ENCODE results near the gene PPP2R1B. TPM values are rescaled to one million over a fixed set of nuclear protein-coding genes. Genes with fewer than 3 reads are reported as not detected.
A peak's percentile ranks its signal among the peaks of the same experiment; 100 is the strongest.
"Not testable (repeated sequence)": the region's sequence is repeated elsewhere in the genome, so short reads cannot be mapped to it uniquely, and the experiment has no call there.

Gene PPP2R1B
- total RNA-seq, 8 experiments from 2014 or later = 11.8 to 43.7 (median 19.4) TPM

GRCh38 chr11:111796696-111797095, 30.5 kb upstream of the PPP2R1B start:
- peak in 2 of 8 experiments; percentile 6 to 19 for ATAC-seq (replicated peaks in 6 of 8)
- Histone ChIP-seq H3K27ac (no peak overlapping the region), H3K4me3 (no peak overlapping the region), H3K4me1 (replicated peaks in 1 of 2) (no peaks in the 10 kb centered on the region)
- 5 to 100% (median 87%) methylated on average over 1 to 3 of the region's 3 CpGs for WGBS, 10 experiments
- in situ Hi-C loops (cut with MboI; ENCODE audit: low pct_unique_long_range_greater_than_20kb in 2 of 9, low sequenced_read_pairs in 9 of 9, unreplicated experiment in 9 of 9) = loop anchor here in 2 of 9 experiments (25.0 kb wide), 2 partner anchors 184 to 209 kb away; partner anchors contain the start of gene SIK2 (in 1 of the 2)

- in situ Hi-C loops (cut with MboI; ENCODE audit: low pct_unique_long_range_greater_than_20kb in 2 of 9, low sequenced_read_pairs in 9 of 9, unreplicated experiment in 9 of 9) = loop anchor here in 2 of 9 experiments (25.0 kb wide), 2 partner anchors 183 to 208 kb away; partner anchors contain the start of gene SIK2 (in 1 of the 2)
- ATAC-seq (replicated peaks in 6 of 8) = no peak
- no peak overlapping the region for H3K4me3 ChIP-seq
- WGBS, 10 experiments = 71 to 100% (median 95%) methylated on average over 1 to 7 of the region's 7 CpGs; no CpG with 5 or more reads in 1 of the 10 experiments
- H3K27ac ChIP-seq = no peak overlapping the region
- no peaks in the 10 kb centered on the region for H3K4me1 ChIP-seq (replicated peaks in 1 of 2)
These were observed 29.3 kb upstream of the PPP2R1B start for GRCh38 chr11:111795334-111795985.

- in situ Hi-C loops (cut with MboI; ENCODE audit: low pct_unique_long_range_greater_than_20kb in 2 of 9, low sequenced_read_pairs in 9 of 9, unreplicated experiment in 9 of 9) = loop anchor here in 2 of 9 experiments (25.0 kb wide), 2 partner anchors 182 to 207 kb away; partner anchors contain the start of gene SIK2 (in 1 of the 2)
- no peaks in the 10 kb centered on the region for H3K4me1 ChIP-seq (replicated peaks in 1 of 2)
- ATAC-seq (replicated peaks in 6 of 8) = peak in 7 of 8 experiments; percentile 17 to 98 (median 87)
- H3K4me3 ChIP-seq = no peak overlapping the region
- H3K27ac ChIP-seq = no peak overlapping the region
- whole genome bisulfite sequencing, 10 experiments = 0 to 100% (median 40%) methylated on average over 1 to 5 of the region's 5 CpGs; no CpG with 5 or more reads in 1 of the 10 experiments
These were observed 27.7 kb upstream of the PPP2R1B start for GRCh38 chr11:111793863-111794262.

GRCh38 chr11:111792955-111793500, 26.8 kb upstream of the PPP2R1B start:
- ATAC-seq (replicated peaks in 6 of 8) = no peak
- in situ Hi-C loops (cut with MboI; ENCODE audit: low pct_unique_long_range_greater_than_20kb in 2 of 9, low sequenced_read_pairs in 9 of 9, unreplicated experiment in 9 of 9) = loop anchor here in 2 of 9 experiments (25.0 kb wide), 2 partner anchors 181 to 206 kb away; partner anchors contain the start of gene SIK2 (in 1 of the 2)
- WGBS, 10 experiments = 33 to 100% (median 94%) methylated on average over 1 to 6 of the region's 6 CpGs; no CpG with 5 or more reads in 3 of the 10 experiments
- H3K4me3 ChIP-seq = no peak overlapping the region
- no peaks in the 10 kb centered on the region for H3K4me1 ChIP-seq (replicated peaks in 1 of 2)
- no peak overlapping the region for H3K27ac ChIP-seq

GRCh38 chr11:111792314-111792713, 26.1 kb upstream of the PPP2R1B start:
- WGBS, 10 experiments = 89 to 100% (median 100%) methylated on average over 1 of the region's 1 CpG; no CpG with 5 or more reads in 5 of the 10 experiments
- H3K4me1 ChIP-seq (replicated peaks in 1 of 2) = no peaks in the 10 kb centered on the region
- ATAC-seq (replicated peaks in 6 of 8) = no peak
- no peak overlapping the region for H3K4me3 ChIP-seq
- no peak overlapping the region for H3K27ac ChIP-seq
- in situ Hi-C loops (cut with MboI; ENCODE audit: low pct_unique_long_range_greater_than_20kb in 2 of 9, low sequenced_read_pairs in 9 of 9, unreplicated experiment in 9 of 9) = loop anchor here in 2 of 9 experiments (25.0 kb wide), 2 partner anchors 180 to 205 kb away; partner anchors contain the start of gene SIK2 (in 1 of the 2)

DNA sequence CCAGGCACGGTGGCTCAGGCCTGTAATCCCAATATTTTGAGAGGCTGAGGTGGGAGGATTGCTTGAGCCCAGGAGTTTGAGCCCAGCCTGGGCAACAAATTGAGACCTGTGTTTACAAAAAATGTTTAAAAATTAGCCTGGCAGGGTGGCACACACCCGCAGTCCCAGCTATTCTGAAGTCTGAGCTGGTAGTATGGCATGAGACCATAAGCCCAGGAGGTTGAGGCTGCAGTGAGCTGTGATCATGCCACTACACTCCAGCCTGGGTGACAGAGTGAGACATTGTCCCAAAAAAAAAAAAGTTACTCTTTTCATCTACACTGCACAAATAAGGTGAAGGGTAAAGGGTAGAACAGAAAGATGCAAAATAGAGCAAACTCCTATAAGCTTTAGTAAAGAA, 22.3 kb upstream of the PPP2R1B start:
- no peak for ATAC-seq (replicated peaks in 6 of 8)
- no peaks in the 10 kb centered on the region for H3K4me1 ChIP-seq (replicated peaks in 1 of 2)
- 80 to 100% (median 100%) methylated on average over 1 of the region's 2 CpGs; no CpG with 5 or more reads in 5 of the 10 experiments for WGBS, 10 experiments
- H3K4me3 ChIP-seq = no peak overlapping the region
- no peak overlapping the region for H3K27ac ChIP-seq
- in situ Hi-C loops (cut with MboI; ENCODE audit: low pct_unique_long_range_greater_than_20kb in 2 of 9, low sequenced_read_pairs in 9 of 9, unreplicated experiment in 9 of 9) = loop anchor here in 2 of 9 experiments (25.0 kb wide), 2 partner anchors 176 to 201 kb away; partner anchors contain the start of gene SIK2 (in 1 of the 2)

DNA sequence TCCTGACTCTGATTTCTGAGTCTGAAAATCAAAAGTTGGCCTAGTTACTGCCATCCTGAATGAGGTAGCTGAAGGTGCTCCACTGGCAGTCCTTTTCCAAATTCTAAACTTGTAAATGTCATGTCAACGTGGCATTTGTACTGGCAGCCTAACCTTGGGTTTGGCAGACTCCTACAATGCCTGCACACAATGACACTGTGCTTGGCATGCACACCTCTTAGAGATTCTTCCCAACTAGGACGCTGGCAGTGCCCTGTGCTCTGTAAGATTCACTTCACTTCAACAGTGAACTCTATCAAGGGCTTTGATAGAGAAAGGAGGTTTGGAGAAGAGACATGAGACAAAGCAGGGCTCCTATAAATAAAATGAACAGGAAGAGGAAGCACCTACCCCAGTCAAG, 21.9 kb upstream of the PPP2R1B start:
- in situ Hi-C loops (cut with MboI; ENCODE audit: low pct_unique_long_range_greater_than_20kb in 2 of 9, low sequenced_read_pairs in 9 of 9, unreplicated experiment in 9 of 9) = loop anchor here in 2 of 9 experiments (25.0 kb wide), 2 partner anchors 176 to 201 kb away; partner anchors contain the start of gene SIK2 (in 1 of the 2)
- 33 to 100% (median 88%) methylated on average over 1 to 2 of the region's 2 CpGs; no CpG with 5 or more reads in 3 of the 10 experiments for WGBS, 10 experiments
- ATAC-seq (replicated peaks in 6 of 8) = no peak

DNA sequence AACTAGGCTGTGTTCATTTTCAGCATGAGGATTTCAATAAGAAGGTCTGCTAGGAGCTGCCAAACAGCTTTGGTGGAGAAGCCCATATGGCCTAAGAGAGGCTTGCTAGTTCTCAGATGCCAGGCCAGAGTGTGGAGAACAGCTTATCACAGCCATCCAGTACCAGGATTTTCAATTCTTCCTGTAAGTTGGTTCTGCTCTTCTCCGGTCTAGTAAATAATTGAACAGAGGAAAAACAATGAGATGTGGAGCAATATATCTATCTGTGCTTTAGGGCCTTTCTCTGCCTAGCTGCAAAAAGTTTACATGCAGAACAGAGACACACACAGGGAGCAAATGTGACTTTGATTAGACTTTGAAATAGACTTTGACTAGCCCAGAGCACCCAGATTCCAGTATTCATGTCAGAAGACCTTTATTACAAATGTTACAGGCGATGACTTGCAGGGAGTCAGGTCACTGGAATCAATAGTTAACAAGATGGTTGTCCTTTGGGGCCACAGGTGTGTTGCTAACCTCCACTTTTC, 19.8 kb upstream of the PPP2R1B start:
- in situ Hi-C loops (cut with MboI; ENCODE audit: low pct_unique_long_range_greater_than_20kb in 2 of 9, low sequenced_read_pairs in 9 of 9, unreplicated experiment in 9 of 9) = loop anchor here in 2 of 9 experiments (25.0 kb wide), 2 partner anchors 174 to 199 kb away; partner anchors contain the start of gene SIK2 (in 1 of the 2)
- 75 to 100% (median 92%) methylated on average over 1 to 2 of the region's 2 CpGs; no CpG with 5 or more reads in 2 of the 10 experiments for WGBS, 10 experiments
- Histone ChIP-seq H3K27ac (no peak overlapping the region), H3K4me3 (no peak overlapping the region), H3K4me1 (replicated peaks in 1 of 2) (no peaks in the 10 kb centered on the region)
- no peak for ATAC-seq (replicated peaks in 6 of 8)

More for the DNA sequence above, 21.9 kb upstream of the PPP2R1B start:
- H3K4me3 ChIP-seq = no peak overlapping the region
- no peaks in the 10 kb centered on the region for H3K4me1 ChIP-seq (replicated peaks in 1 of 2)
- H3K27ac ChIP-seq = no peak overlapping the region

- Histone ChIP-seq H3K4me1 (replicated peaks in 1 of 2) (no peaks in the 10 kb centered on the region), H3K4me3 (no peak overlapping the region), H3K27ac (no peak overlapping the region)
- WGBS, 10 experiments = 60 to 100% (median 92%) methylated on average over 1 to 2 of the region's 2 CpGs; no CpG with 5 or more reads in 4 of the 10 experiments
- in situ Hi-C loops (cut with MboI; ENCODE audit: low pct_unique_long_range_greater_than_20kb in 2 of 9, low sequenced_read_pairs in 9 of 9, unreplicated experiment in 9 of 9) = loop anchor here in 2 of 9 experiments (25.0 kb wide), 2 partner anchors 173 to 198 kb away; partner anchors contain the start of gene SIK2 (in 1 of the 2)
- no peak for ATAC-seq (replicated peaks in 6 of 8)
These were observed 18.9 kb upstream of the PPP2R1B start for GRCh38 chr11:111785076-111785475.

- not testable (repeated sequence) for H3K4me1 ChIP-seq (replicated peaks in 1 of 2); H3K27ac ChIP-seq; H3K4me3 ChIP-seq; ATAC-seq (replicated peaks in 6 of 8)
- WGBS, 10 experiments = 60 to 100% (median 99%) methylated on average over 1 to 10 of the region's 10 CpGs; no CpG with 5 or more reads in 4 of the 10 experiments
- in situ Hi-C loops (cut with MboI; ENCODE audit: low pct_unique_long_range_greater_than_20kb in 2 of 9, low sequenced_read_pairs in 9 of 9, unreplicated experiment in 9 of 9) = loop anchor here in 2 of 9 experiments (25.0 kb wide), 2 partner anchors 172 to 197 kb away; partner anchors contain the start of gene SIK2 (in 1 of the 2)
These were observed 18.1 kb upstream of the PPP2R1B start for GRCh38 chr11:111784311-111784710.

DNA sequence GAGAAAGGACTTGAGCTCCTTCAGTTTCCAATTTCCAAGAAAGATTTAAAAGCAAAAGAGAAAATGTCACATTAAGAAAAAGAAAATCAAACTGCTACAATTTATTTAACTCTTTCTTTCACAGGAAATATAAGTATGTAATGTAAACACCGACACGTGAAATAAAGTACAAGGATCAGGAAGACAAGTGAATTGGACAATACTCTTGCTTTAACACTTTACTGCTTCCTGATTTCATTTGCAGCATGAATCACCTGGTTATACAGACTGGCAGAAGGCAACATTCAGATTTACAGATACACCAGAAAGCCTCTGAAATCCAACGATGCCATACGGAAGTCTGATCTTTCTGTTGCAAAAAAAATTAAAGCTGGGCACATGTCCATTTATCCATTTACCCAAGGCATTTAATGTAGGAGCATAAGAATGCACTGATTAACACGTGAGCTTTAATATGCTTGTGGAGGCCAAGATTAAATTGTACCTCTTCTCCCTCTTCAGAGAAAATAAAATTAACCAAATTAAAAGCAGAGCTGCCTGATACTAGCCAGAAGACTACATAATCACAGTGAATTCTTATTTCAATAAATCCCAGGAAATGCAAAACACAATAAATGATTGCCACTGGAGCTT, 16.0 kb upstream of the PPP2R1B start:
- in situ Hi-C loops (cut with MboI; ENCODE audit: low pct_unique_long_range_greater_than_20kb in 2 of 9, low sequenced_read_pairs in 9 of 9, unreplicated experiment in 9 of 9) = loop anchor here in 2 of 9 experiments (25.0 kb wide), 2 partner anchors 170 to 195 kb away; partner anchors contain the start of gene SIK2 (in 1 of the 2)
- no peak for ATAC-seq (replicated peaks in 6 of 8)
- no peak overlapping the region for H3K4me3 ChIP-seq
- no peak overlapping the region for H3K27ac ChIP-seq
- H3K4me1 ChIP-seq (replicated peaks in 1 of 2) = peaks cover 5 to 6% of the 10 kb centered on the region in 2 donors
- WGBS, 10 experiments = 58 to 96% (median 87%) methylated on average over 2 to 5 of the region's 5 CpGs

DNA sequence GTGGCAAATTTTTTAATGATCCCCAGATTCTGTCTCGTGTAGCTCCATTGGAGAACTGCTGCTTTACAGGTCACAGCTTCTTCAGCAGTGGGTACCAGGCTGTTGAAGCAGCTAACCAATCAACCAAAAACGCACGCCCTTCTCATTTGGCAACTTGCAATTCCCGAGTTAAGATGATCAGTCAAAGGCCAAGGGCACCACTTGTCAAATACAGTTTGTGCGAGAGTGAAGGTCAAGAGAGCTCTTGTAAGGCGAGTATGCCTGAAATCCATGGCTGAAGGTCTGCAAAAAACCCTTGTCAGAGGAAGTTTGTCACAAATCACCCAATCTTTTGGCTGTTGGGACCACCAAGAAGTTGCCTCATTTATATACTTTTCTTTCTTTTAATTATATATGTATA, 12.9 kb upstream of the PPP2R1B start:
- WGBS, 10 experiments = 79 to 100% (median 93%) methylated on average over 2 to 6 of the region's 6 CpGs; no CpG with 5 or more reads in 1 of the 10 experiments
- ATAC-seq (replicated peaks in 6 of 8) = no peak
- H3K27ac ChIP-seq = no peak overlapping the region
- H3K4me1 ChIP-seq (replicated peaks in 1 of 2) = peaks cover 7 to 10% of the 10 kb centered on the region in 2 donors
- in situ Hi-C loops (cut with MboI; ENCODE audit: low pct_unique_long_range_greater_than_20kb in 2 of 9, low sequenced_read_pairs in 9 of 9, unreplicated experiment in 9 of 9) = loop anchor here in 5 of 9 experiments (10.0 to 25.0 kb wide), 3 partner anchors 167 to 192 kb away; partner anchors contain the start of gene SIK2 (in 4 of the 5)
- H3K4me3 ChIP-seq = no peak overlapping the region
